Measurements from ENCODE around the gene UBE2E2.

The UBE2E2 gene

DNA sequence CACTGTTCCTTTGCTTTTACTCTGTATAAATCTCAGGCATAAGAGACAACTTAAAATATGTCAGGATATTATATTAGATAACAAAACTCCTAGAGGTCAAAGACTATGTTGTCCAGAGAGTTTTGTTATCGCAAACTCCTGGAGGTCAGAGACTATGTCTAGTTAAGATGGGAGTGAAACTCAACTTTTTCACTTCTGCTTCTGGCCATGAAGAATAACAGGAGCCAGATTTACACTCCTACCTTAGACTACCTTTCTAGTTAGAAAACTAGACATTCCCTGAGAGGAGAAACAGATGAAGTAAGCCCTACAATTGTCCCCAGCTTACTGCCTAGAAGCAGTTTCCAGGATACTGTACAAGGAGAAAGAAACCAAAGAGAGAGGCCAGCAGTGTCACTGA is 347.3 kb downstream of the UBE2E2 start:
- no peak overlapping the region for H3K4me3 ChIP-seq (ENCODE audit: low read depth, low read length)
- no peak for DNase-seq (ENCODE audit: low read depth)
- TF ChIP-seq, protein P1, sequence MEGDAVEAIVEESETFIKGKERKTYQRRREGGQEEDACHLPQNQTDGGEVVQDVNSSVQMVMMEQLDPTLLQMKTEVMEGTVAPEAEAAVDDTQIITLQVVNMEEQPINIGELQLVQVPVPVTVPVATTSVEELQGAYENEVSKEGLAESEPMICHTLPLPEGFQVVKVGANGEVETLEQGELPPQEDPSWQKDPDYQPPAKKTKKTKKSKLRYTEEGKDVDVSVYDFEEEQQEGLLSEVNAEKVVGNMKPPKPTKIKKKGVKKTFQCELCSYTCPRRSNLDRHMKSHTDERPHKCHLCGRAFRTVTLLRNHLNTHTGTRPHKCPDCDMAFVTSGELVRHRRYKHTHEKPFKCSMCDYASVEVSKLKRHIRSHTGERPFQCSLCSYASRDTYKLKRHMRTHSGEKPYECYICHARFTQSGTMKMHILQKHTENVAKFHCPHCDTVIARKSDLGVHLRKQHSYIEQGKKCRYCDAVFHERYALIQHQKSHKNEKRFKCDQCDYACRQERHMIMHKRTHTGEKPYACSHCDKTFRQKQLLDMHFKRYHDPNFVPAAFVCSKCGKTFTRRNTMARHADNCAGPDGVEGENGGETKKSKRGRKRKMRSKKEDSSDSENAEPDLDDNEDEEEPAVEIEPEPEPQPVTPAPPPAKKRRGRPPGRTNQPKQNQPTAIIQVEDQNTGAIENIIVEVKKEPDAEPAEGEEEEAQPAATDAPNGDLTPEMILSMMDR (IDR thresholded peaks at IDR 0.05; ENCODE audit: low read depth, low read length), result no peak
- TF ChIP-seq MYC (IDR thresholded peaks at IDR 0.05; ENCODE audit: low read depth, low read length), result no peak
- TF ChIP-seq, protein P2, sequence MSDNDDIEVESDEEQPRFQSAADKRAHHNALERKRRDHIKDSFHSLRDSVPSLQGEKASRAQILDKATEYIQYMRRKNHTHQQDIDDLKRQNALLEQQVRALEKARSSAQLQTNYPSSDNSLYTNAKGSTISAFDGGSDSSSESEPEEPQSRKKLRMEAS (IDR thresholded peaks at IDR 0.05; ENCODE audit: low read depth, low read length), result no peak
- TF ChIP-seq POLR2A (IDR thresholded peaks at IDR 0.05; ENCODE audit: extremely low read depth, insufficient read length), result no peak

DNA sequence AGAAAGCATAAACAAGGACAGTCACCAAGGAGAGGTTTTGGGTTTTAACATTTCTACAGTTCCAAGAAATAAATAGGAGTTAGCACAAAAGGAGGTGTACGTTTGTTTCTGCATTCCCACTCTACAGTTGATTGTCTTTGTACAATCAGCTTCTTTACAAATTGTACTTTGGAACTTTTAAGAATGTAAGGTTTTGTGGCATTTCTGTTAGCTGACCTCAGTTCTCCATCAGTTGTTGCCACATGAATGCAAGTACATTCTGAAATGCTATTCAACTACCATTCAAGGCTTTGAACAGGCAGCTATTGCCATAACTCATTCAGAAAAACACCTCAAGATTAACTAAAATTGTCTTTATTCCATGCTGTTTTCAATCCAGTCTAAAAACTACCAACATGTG is 349.4 kb downstream of the UBE2E2 start:
- DNase-seq (ENCODE audit: low read depth), result no peak
- TF ChIP-seq, protein P2 (IDR thresholded peaks at IDR 0.05; ENCODE audit: low read depth, low read length), result no peak
- TF ChIP-seq, protein P1 (IDR thresholded peaks at IDR 0.05; ENCODE audit: low read depth, low read length), result no peak
- TF ChIP-seq MYC (IDR thresholded peaks at IDR 0.05; ENCODE audit: low read depth, low read length) (no peak), POLR2A (IDR thresholded peaks at IDR 0.05; ENCODE audit: extremely low read depth, insufficient read length) (no peak)
- H3K4me3 ChIP-seq (ENCODE audit: low read depth, low read length), result no peak overlapping the region

DNA sequence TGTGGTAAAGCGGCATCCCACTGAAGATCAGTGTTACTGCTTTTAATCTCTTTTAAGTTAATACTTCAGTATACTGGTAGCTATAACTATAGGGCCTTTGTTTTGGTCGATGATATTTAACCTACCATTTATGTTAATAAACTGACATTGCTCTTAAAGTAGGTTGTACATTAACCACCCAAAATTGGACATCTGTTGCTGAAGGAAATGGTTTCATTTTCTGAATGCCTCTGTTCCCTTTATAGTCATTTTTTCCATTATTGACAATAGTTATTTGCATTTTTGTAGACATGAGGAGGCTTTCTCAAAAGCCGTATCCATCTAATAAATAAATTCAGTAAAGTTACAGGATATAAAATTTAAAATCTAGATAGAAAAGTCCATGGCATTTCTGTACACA is 350.2 kb downstream of the UBE2E2 start:
- H3K4me3 ChIP-seq (ENCODE audit: low read depth, low read length), result no peak overlapping the region
- no peak for DNase-seq (ENCODE audit: low read depth)
- no peak for TF ChIP-seq POLR2A (IDR thresholded peaks at IDR 0.05; ENCODE audit: extremely low read depth, insufficient read length)
- TF ChIP-seq, protein P1 (IDR thresholded peaks at IDR 0.05; ENCODE audit: low read depth, low read length), result no peak
- TF ChIP-seq, protein P2 (IDR thresholded peaks at IDR 0.05; ENCODE audit: low read depth, low read length), result no peak
- TF ChIP-seq MYC (IDR thresholded peaks at IDR 0.05; ENCODE audit: low read depth, low read length), result no peak

DNA sequence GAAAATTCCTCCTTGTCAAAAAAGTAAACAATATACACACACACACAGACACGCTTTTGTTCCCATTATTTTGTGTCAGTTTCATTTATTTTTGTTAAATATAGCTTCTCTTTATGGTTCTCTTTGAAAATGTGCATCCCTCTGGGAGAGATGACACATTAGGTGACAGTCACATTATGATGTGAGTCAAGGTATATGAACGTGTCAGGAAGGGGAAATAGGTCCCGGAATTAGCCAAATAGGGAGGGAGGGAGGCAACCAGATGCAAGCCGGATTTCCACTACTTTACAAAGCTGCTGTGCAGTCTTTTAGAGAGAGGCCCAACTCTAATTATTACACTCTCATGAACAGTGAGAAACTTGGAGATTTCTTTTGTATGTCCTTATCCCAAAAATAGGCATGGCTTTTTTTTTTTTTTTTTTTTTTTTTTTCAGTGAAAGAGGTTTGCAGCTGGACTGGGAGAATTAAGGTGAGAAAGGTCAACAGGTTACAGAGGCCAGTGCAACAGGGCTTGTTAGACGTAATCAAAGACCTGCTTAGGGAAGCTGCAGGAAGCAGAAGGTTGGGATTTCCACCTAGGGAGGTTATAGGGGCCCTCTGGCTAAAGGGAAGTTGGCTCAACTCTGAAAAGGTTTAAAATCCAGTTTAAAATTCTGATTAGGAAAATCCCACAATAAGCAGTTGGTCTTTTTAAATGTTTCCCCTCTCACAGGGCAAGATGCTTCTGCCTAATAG is 362.1 kb downstream of the UBE2E2 start:
- no peak for TF ChIP-seq MYC (IDR thresholded peaks at IDR 0.05; ENCODE audit: low read depth, low read length)
- TF ChIP-seq, protein P1 (IDR thresholded peaks at IDR 0.05; ENCODE audit: low read depth, low read length), result no peak
- TF ChIP-seq, protein P2 (IDR thresholded peaks at IDR 0.05; ENCODE audit: low read depth, low read length), result no peak
- no peak for TF ChIP-seq POLR2A (IDR thresholded peaks at IDR 0.05; ENCODE audit: extremely low read depth, insufficient read length)
- no peak for DNase-seq (ENCODE audit: low read depth)
- no peak overlapping the region for H3K4me3 ChIP-seq (ENCODE audit: low read depth, low read length)

DNA sequence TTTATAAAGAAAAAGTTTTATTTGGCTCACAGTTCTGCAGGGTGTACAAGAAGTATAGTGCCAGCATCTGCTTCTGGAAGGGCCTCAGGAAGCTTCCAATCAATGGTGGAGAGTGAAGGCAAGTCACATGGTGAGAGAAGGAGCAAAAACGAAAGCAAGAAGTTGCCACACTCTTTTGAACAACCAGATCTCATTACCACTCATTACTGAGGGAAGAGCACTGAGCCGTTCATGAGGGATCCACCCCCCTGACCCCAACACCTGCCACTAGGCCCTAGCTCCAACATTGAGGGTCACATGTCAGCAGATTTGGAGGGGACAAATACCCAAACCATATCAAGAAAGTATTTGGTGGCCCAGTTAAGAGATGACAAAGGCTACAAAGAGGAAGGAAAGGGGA is 363.4 kb downstream of the UBE2E2 start:
- TF ChIP-seq, protein P2 (IDR thresholded peaks at IDR 0.05; ENCODE audit: low read depth, low read length), result no peak
- no peak for TF ChIP-seq MYC (IDR thresholded peaks at IDR 0.05; ENCODE audit: low read depth, low read length)
- TF ChIP-seq, protein P1 (IDR thresholded peaks at IDR 0.05; ENCODE audit: low read depth, low read length), result no peak
- TF ChIP-seq POLR2A (IDR thresholded peaks at IDR 0.05; ENCODE audit: extremely low read depth, insufficient read length), result no peak
- no peak overlapping the region for H3K4me3 ChIP-seq (ENCODE audit: low read depth, low read length)
- DNase-seq (ENCODE audit: low read depth), result no peak
